HepG2 (cell line): ENCODE data around the gene SIAH1. TPM values are rescaled to one million over a fixed set of nuclear protein-coding genes. Genes with fewer than 3 reads are reported as not detected.

ENCODE experiments used
- FOXO4 ChIP-seq: sonication (generic); formaldehyde crosslinking; conservative IDR thresholded peaks from 2 replicates; pipeline ENCODE4 v1.8.1; 2023; ENCODE audit warnings: missing genetic modification reagents
- GATAD2A ChIP-seq: IDR thresholded peaks from 2 replicates; pipeline ENCODE4 v1.6.1; 2016
- NFATC3 ChIP-seq: sonication (generic); formaldehyde crosslinking; IDR thresholded peaks from 2 replicates; pipeline ENCODE4 v1.5.1; 2020; ENCODE audit warnings: mild to moderate bottlenecking, missing genetic modification reagents
- PBX2 ChIP-seq: IDR thresholded peaks from 2 replicates; pipeline ENCODE4 v1.6.1; 2016; ENCODE audit warnings: control low read depth
- PHF8 ChIP-seq: sonication (generic); formaldehyde crosslinking; IDR thresholded peaks from 2 replicates; pipeline ENCODE4 v1.5.0; 2020; ENCODE audit warnings: missing genetic modification reagents
- SALL1 ChIP-seq: sonication (generic); formaldehyde crosslinking; IDR thresholded peaks from 2 replicates; pipeline ENCODE4 v1.8.0; 2022; ENCODE audit warnings: mild to moderate bottlenecking, missing genetic modification reagents
- TAF15 ChIP-seq: fragments of 200-400 bp; formaldehyde crosslinking; IDR thresholded peaks from one replicate; pipeline ENCODE4 v1.6.1; 2018; ENCODE audit warnings: mild to moderate bottlenecking, low read depth, low read length; ENCODE audit not compliant: poor library complexity, severe bottlenecking
- TCF12 ChIP-seq, 2 experiments: fragments of 450-650 bp in 1 of 2; sonication (generic) in 1 of 2; formaldehyde crosslinking in 1 of 2; IDR thresholded peaks; 2 replicates each; pipeline versions ENCODE4 v1.6.1 to v1.8.0; 2017 to 2022; ENCODE audit warnings: antibody characterized with exemption in 1 of 2, mild to moderate bottlenecking in 1 of 2, missing genetic modification reagents in 1 of 2, moderate library complexity in 1 of 2
- TCF7 ChIP-seq: sonication (generic); IDR thresholded peaks from 2 replicates; pipeline ENCODE4 v1.6.1; 2016; ENCODE audit warnings: antibody characterized with exemption, low read depth
- TEAD3 ChIP-seq: optimal IDR thresholded peaks from 2 replicates; pipeline ENCODE3; 2016; ENCODE audit warnings: borderline replicate concordance
- ZBTB1 ChIP-seq: sonication (generic); formaldehyde crosslinking; IDR thresholded peaks from 2 replicates; pipeline ENCODE4 v1.4.0; 2020; ENCODE audit warnings: missing genetic modification reagents, borderline replicate concordance
- ZBTB38 ChIP-seq: sonication (generic); formaldehyde crosslinking; IDR thresholded peaks from 2 replicates; pipeline ENCODE4 v1.5.1; 2020; ENCODE audit warnings: mild to moderate bottlenecking, missing genetic modification reagents
- ZFX ChIP-seq: sonication (generic); formaldehyde crosslinking; IDR thresholded peaks from 2 replicates; pipeline ENCODE4 v1.4.0; 2020; ENCODE audit warnings: mild to moderate bottlenecking, low read depth, missing genetic modification reagents, moderate library complexity
- ZNF17 ChIP-seq: sonication (generic); formaldehyde crosslinking; IDR thresholded peaks from 2 replicates; pipeline ENCODE4 v1.5.0; 2020; ENCODE audit warnings: mild to moderate bottlenecking, missing genetic modification reagents
- ZNF280B ChIP-seq: sonication (generic); formaldehyde crosslinking; IDR thresholded peaks from 2 replicates; pipeline ENCODE4 v1.5.0; 2020; ENCODE audit warnings: missing genetic modification reagents, mild to moderate bottlenecking, borderline replicate concordance
- ZNF512 ChIP-seq: sonication (generic); formaldehyde crosslinking; IDR thresholded peaks from 2 replicates; pipeline ENCODE4 v1.4.0; 2020; ENCODE audit warnings: mild to moderate bottlenecking, missing genetic modification reagents
- ZNF597 ChIP-seq: sonication (generic); formaldehyde crosslinking; IDR thresholded peaks from 2 replicates; pipeline ENCODE4 v1.5.0; 2020; ENCODE audit warnings: missing genetic modification reagents
- ZNF644 ChIP-seq: IDR thresholded peaks from 2 replicates; pipeline ENCODE4 v1.6.1; 2016; ENCODE audit warnings: low read depth
- ZNF768 ChIP-seq: sonication (generic); formaldehyde crosslinking; IDR thresholded peaks from 2 replicates; pipeline ENCODE4 v1.4.0; 2020; ENCODE audit warnings: missing genetic modification reagents
- ZNF776 ChIP-seq: sonication (generic); formaldehyde crosslinking; IDR thresholded peaks from 2 replicates; pipeline ENCODE4 v1.4.0; 2020; ENCODE audit warnings: mild to moderate bottlenecking, missing genetic modification reagents
- polyA plus RNA-seq, 8 experiments: library from polyadenylated mRNA; depleted of rRNA in 3 of 8; stranded (reverse) in 7 of 8; unstranded in 1 of 8; fragments of >200 nt; fragmentation: Illumina TruSeq in 4 of 8; extraction: Trizol in 4 of 8; gene quantifications; 2 replicates each; pipeline versions ENCODE4 v1.2.1 to v1.2.3, GENCODE V29; 2011 to 2016; ENCODE audit warnings: low read depth in 4 of 8, missing spikeins in 1 of 8, mixed read lengths in 1 of 8; ENCODE audit not compliant: insufficient read depth in 1 of 8
- total RNA-seq, 5 experiments: library from RNA; depleted of rRNA; stranded (reverse); fragments of >200 nt; fragmentation: Illumina TruSeq; extraction: Trizol; gene quantifications; 2 replicates each; pipeline ENCODE4 v1.2.3, GENCODE V29; 2016; ENCODE audit warnings: low read depth in 1 of 5
- TF ChIP-seq, protein P1 (sequence below): sonication (generic); formaldehyde crosslinking; IDR thresholded peaks from 2 replicates; pipeline ENCODE4 v1.8.0; 2022; ENCODE audit warnings: low read depth, missing genetic modification reagents

The SIAH1 gene
- total and polyA plus RNA-seq, 2 of the 13 experiments (the other 11 are each of a cell fraction or from before 2014, with no cell fraction given), result 16.0 to 28.6 TPM

GRCh38 chr16:48433116-48433849 lies 48.1 kb upstream of the SIAH1 start (continued):
- TF ChIP-seq SALL1 (CRISPR knock-in tag) (0 out of 2 replicates have a peak, but pooled peaks have one; percentile 42), ZNF280B (CRISPR knock-in tag) (no peak), GATAD2A (CRISPR knock-in tag) (no peak), TEAD3 (CRISPR knock-in tag) (peak; percentile 34), ZBTB1 (no peak), ZNF644 (CRISPR knock-in tag) (no peak), ZNF597 (CRISPR knock-in tag) (no peak), TCF12 (IDR thresholded peaks at IDR 0.05) (no peak), TCF12 (CRISPR knock-in tag; IDR thresholded peaks at IDR 0.05) (no peak), ZNF768 (CRISPR knock-in tag) (0 out of 2 replicates have a peak, but pooled peaks have one; percentile 47), PHF8 (no peak), FOXO4 (CRISPR knock-in tag) (no peak), ZNF512 (CRISPR knock-in tag) (no peak), TAF15 (no peak), PBX2 (CRISPR knock-in tag) (no peak), TCF7 (no peak), ZNF776 (CRISPR knock-in tag) (0 out of 2 replicates have a peak, but pooled peaks have one; percentile 34), ZBTB38 (CRISPR knock-in tag) (0 out of 2 replicates have a peak, but pooled peaks have one; percentile 31), NFATC3 (CRISPR knock-in tag) (no peak), ZNF17 (no peak), ZFX (CRISPR knock-in tag) (peak; percentile 40; the same call in 1 of the 2 replicates)
- TF ChIP-seq, protein P1, sequence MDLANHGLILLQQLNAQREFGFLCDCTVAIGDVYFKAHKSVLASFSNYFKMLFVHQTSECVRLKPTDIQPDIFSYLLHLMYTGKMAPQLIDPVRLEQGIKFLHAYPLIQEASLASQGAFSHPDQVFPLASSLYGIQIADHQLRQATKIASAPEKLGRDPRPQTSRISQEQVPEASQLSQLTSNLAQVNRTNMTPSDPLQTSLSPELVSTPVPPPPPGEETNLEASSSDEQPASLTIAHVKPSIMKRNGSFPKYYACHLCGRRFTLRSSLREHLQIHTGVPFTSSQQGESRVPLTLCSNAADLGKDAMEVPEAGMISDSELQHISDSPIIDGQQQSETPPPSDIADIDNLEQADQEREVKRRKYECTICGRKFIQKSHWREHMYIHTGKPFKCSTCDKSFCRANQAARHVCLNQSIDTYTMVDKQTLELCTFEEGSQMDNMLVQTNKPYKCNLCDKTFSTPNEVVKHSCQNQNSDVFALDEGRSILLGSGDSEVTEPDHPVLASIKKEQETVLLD (CRISPR knock-in tag), result no peak
